ENCODE results near the gene PRICKLE1. TPM values are rescaled to one million over a fixed set of nuclear protein-coding genes. Genes with fewer than 3 reads are reported as not detected.

PRICKLE1 gene
- total RNA-seq, 5 donors from 2014 or later (not counting 1 experiment from before 2014, with no cell fraction given): 0.29 to 1.1 (median 0.43) TPM

DNA sequence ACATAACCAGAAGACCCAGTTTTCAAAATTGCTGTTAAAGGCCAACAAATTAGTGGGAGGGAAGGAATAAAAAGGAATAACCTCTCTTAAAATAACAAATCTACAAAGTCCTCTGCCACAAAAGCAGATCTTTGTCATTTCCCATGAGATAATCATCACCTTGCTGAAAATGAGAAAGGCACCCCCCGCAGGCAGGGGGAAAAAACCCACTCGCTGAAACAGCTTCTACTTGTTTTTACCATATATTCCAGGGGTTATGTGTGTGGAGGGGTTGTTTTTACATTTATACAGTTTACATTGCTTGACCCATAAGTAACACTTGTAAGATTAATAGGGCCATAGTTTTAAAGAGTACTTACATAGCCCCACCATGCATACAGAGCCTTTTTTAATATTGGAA, 131.0 kb downstream of the PRICKLE1 start:
- Mint-ChIP-seq H3K36me3 (no peaks in the 10 kb centered on the region), H3K27ac (no peak overlapping the region), H3K4me1 (no peaks in the 10 kb centered on the region), H3K4me3 (no peak overlapping the region), H3K9me3 (no peaks in the 10 kb centered on the region), H3K27me3 (peaks cover 0 to 4% of the 10 kb centered on the region in 2 donors)
- no CpG with 5 or more reads among the region's 2 CpGs for WGBS (ENCODE audit: insufficient coverage)
- POLR2A ChIA-PET: no interaction called here
- H3K27ac ChIP-seq (ENCODE audit: low read length): no peak overlapping the region
- DNase-seq (no peak), ATAC-seq (replicated peaks in 1 of 4) (no peak)
- H3K4me1 ChIP-seq (ENCODE audit: control insufficient read depth in 1 of 2, extremely low read depth in 1 of 2, insufficient read depth in 2 of 2, low read length in 2 of 2): no peaks in the 10 kb centered on the region
- no peaks in the 10 kb centered on the region for H3K36me3 ChIP-seq (ENCODE audit: control insufficient read depth in 2 of 2, extremely low read depth in 1 of 2, insufficient read depth in 1 of 2, low read length in 1 of 2)
- CTCF ChIA-PET: no interaction called here
- H3K27me3 ChIP-seq (replicated peaks in 1 of 2; ENCODE audit: control insufficient read depth in 2 of 2, extremely low read depth in 1 of 2, insufficient read depth in 2 of 2, low read length in 1 of 2): peaks cover 0 to 3% of the 10 kb centered on the region in 2 experiments
- no peak overlapping the region for H3K4me3 ChIP-seq (ENCODE audit: control insufficient read depth in 1 of 2, extremely low read depth in 1 of 2, low read length in 1 of 2)
- no peaks in the 10 kb centered on the region for H3K9me3 ChIP-seq

DNA sequence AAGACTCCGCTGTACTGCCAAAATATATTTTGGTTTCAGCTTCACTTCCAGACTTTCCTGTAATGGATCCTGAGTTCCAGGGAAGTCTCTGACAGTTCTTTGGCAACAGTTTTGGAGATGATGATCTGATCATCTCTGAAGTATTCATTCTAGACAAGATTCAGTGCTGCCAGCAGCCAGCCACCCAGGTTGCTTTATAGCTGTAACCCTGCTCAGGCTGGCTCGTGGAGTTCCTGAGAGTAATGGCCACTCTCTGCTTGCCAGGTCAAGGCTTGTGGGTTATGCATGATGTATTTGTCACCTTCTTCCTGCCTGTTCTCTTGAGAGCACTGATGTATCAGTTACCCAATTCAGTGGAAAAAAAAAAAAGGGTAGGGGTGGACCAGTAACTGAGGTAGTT, 139.3 kb downstream of the PRICKLE1 start:
- 100% methylated on average over 1 of the region's 2 CpGs for WGBS (ENCODE audit: insufficient coverage)
- no peaks in the 10 kb centered on the region for H3K27me3 ChIP-seq (replicated peaks in 1 of 2; ENCODE audit: control insufficient read depth in 2 of 2, extremely low read depth in 1 of 2, insufficient read depth in 2 of 2, low read length in 1 of 2)
- no peak overlapping the region for H3K4me3 ChIP-seq (ENCODE audit: control insufficient read depth in 1 of 2, extremely low read depth in 1 of 2, low read length in 1 of 2)
- Mint-ChIP-seq H3K36me3 (peaks cover 46% of the 10 kb centered on the region), H3K4me1 (peaks cover 0 to 2% (median 0%) of the 10 kb centered on the region in 3 donors), H3K27me3 (no peaks in the 10 kb centered on the region), H3K27ac (peak overlapping the region in 1 of 2 donors; percentile 19), H3K4me3 (no peak overlapping the region), H3K9me3 (no peaks in the 10 kb centered on the region)
- DNase-seq (no peak), ATAC-seq (replicated peaks in 1 of 4) (no peak)
- CTCF ChIA-PET: no interaction called here
- POLR2A ChIA-PET: no interaction called here
- H3K9me3 ChIP-seq: no peaks in the 10 kb centered on the region
- peaks cover 0 to 16% of the 10 kb centered on the region in 2 donors for H3K36me3 ChIP-seq (ENCODE audit: control insufficient read depth in 2 of 2, extremely low read depth in 1 of 2, insufficient read depth in 1 of 2, low read length in 1 of 2)
- no peak overlapping the region for H3K27ac ChIP-seq (ENCODE audit: low read length)
- no peaks in the 10 kb centered on the region for H3K4me1 ChIP-seq (ENCODE audit: control insufficient read depth in 1 of 2, extremely low read depth in 1 of 2, insufficient read depth in 2 of 2, low read length in 2 of 2)

DNA sequence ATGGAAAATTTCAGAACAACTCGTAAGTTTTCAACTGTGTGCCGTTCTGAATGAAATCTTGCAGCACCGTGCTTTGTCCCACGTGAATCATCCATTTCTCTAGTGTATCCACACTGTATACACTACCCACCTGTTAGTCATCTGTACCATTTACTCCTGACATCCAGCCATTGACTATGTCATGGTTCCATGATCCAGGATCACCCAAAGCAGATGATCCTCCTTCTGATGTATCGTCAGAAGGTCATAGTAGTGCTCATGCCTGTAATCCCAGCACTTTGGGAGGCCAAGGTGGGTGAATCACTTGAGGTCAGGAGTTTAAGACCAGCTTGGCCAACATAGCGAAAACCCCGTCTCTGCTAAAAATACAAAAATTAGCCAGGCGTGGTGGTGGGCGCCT, 140.7 kb downstream of the PRICKLE1 start:
- no peak overlapping the region for H3K27ac Mint-ChIP-seq
- H3K36me3 Mint-ChIP-seq: peaks cover 60% of the 10 kb centered on the region
- Histone ChIP-seq H3K27ac (ENCODE audit: low read length) (no peak overlapping the region), H3K9me3 (no peaks in the 10 kb centered on the region), H3K4me1 (ENCODE audit: control insufficient read depth in 1 of 2, extremely low read depth in 1 of 2, insufficient read depth in 2 of 2, low read length in 2 of 2) (no peaks in the 10 kb centered on the region), H3K4me3 (ENCODE audit: control insufficient read depth in 1 of 2, extremely low read depth in 1 of 2, low read length in 1 of 2) (no peak overlapping the region), H3K27me3 (replicated peaks in 1 of 2; ENCODE audit: control insufficient read depth in 2 of 2, extremely low read depth in 1 of 2, insufficient read depth in 2 of 2, low read length in 1 of 2) (no peaks in the 10 kb centered on the region), H3K36me3 (ENCODE audit: control insufficient read depth in 2 of 2, extremely low read depth in 1 of 2, insufficient read depth in 1 of 2, low read length in 1 of 2) (peaks cover 0 to 28% of the 10 kb centered on the region in 2 donors)
- 95% methylated on average over 9 of the region's 9 CpGs for WGBS (ENCODE audit: insufficient coverage)
- H3K9me3 Mint-ChIP-seq: peaks cover 0 to 6% (median under 1%) of the 10 kb centered on the region in 3 donors
- ATAC-seq (replicated peaks in 1 of 4) (no peak), DNase-seq (no peak)
- peaks cover 0 to 2% (median 0%) of the 10 kb centered on the region in 3 donors for H3K4me1 Mint-ChIP-seq
- H3K27me3 Mint-ChIP-seq: no peaks in the 10 kb centered on the region
- H3K4me3 Mint-ChIP-seq: no peak overlapping the region
- CTCF ChIA-PET: no interaction called here
- POLR2A ChIA-PET: no interaction called here

DNA sequence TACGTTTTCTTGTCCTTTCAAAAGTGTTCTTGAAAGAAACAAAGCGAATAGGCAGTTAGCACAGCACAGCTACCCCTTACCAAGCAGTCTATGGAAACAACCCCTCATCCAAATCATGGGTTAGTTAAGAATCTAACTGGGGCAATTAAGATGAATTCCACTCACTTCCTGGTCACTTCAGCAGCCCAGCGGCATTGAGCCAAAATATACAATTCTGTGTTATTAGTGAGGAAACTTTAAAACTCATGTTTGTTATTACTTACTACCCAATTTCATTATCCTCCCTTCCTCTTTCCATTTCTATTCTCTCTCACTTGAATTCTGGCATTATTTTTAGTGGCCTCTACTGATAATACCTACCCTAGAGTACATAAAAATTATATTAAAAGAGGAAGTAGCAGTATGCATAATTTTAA, 142.2 kb downstream of the PRICKLE1 start:
- no peak overlapping the region for H3K27ac Mint-ChIP-seq
- H3K4me1 ChIP-seq (ENCODE audit: control insufficient read depth in 1 of 2, extremely low read depth in 1 of 2, insufficient read depth in 2 of 2, low read length in 2 of 2): no peaks in the 10 kb centered on the region
- ChIA-PET CTCF (no interaction called here), POLR2A (no interaction called here)
- H3K36me3 Mint-ChIP-seq: peaks cover 74% of the 10 kb centered on the region
- H3K27me3 Mint-ChIP-seq: no peaks in the 10 kb centered on the region
- H3K9me3 ChIP-seq: peaks cover 2% of the 10 kb centered on the region
- WGBS (ENCODE audit: insufficient coverage): no CpG with 5 or more reads among the region's 3 CpGs
- no peak overlapping the region for H3K4me3 Mint-ChIP-seq
- peaks cover 0 to 2% (median 0%) of the 10 kb centered on the region in 3 donors for H3K4me1 Mint-ChIP-seq
- peaks cover 10 to 43% of the 10 kb centered on the region in 2 donors for H3K36me3 ChIP-seq (ENCODE audit: control insufficient read depth in 2 of 2, extremely low read depth in 1 of 2, insufficient read depth in 1 of 2, low read length in 1 of 2)
- DNase-seq: no peak
- no peak for ATAC-seq (replicated peaks in 1 of 4)
- H3K9me3 Mint-ChIP-seq: peaks cover 0 to 11% (median 4%) of the 10 kb centered on the region in 3 donors
- no peak overlapping the region for H3K27ac ChIP-seq (ENCODE audit: low read length)
- H3K27me3 ChIP-seq (replicated peaks in 1 of 2; ENCODE audit: control insufficient read depth in 2 of 2, extremely low read depth in 1 of 2, insufficient read depth in 2 of 2, low read length in 1 of 2): no peaks in the 10 kb centered on the region
- H3K4me3 ChIP-seq (ENCODE audit: control insufficient read depth in 1 of 2, extremely low read depth in 1 of 2, low read length in 1 of 2): no peak overlapping the region

DNA sequence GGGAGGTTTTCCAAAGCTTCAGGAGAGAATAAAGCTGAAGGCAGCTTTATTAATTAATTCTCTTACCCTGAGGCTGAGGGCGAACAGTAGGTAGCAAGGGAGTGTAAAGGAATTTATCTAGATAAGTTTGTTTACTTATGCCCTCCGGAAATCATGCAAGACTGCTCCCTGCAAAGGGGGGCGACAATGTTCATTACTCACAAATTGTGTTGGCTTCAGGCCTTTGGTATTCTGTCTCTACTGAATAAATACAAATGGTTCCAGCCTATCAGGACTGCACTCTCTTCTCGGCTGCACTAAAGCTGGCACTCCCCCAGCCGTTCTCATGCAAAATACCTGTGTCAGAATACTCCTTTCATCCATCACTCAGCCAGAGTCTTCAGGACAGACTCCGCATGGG, 142.8 kb downstream of the PRICKLE1 start:
- Mint-ChIP-seq H3K4me1 (no peaks in the 10 kb centered on the region), H3K27ac (no peak overlapping the region), H3K4me3 (no peak overlapping the region), H3K36me3 (peaks cover 80% of the 10 kb centered on the region), H3K9me3 (peaks cover 0 to 11% (median 4%) of the 10 kb centered on the region in 3 donors), H3K27me3 (no peaks in the 10 kb centered on the region)
- no peak for ATAC-seq (replicated peaks in 1 of 4)
- Histone ChIP-seq H3K4me3 (ENCODE audit: control insufficient read depth in 1 of 2, extremely low read depth in 1 of 2, low read length in 1 of 2) (no peak overlapping the region), H3K36me3 (ENCODE audit: control insufficient read depth in 2 of 2, extremely low read depth in 1 of 2, insufficient read depth in 1 of 2, low read length in 1 of 2) (peaks cover 13 to 49% of the 10 kb centered on the region in 2 donors), H3K9me3 (peaks cover 2% of the 10 kb centered on the region), H3K4me1 (ENCODE audit: control insufficient read depth in 1 of 2, extremely low read depth in 1 of 2, insufficient read depth in 2 of 2, low read length in 2 of 2) (no peaks in the 10 kb centered on the region), H3K27me3 (replicated peaks in 1 of 2; ENCODE audit: control insufficient read depth in 2 of 2, extremely low read depth in 1 of 2, insufficient read depth in 2 of 2, low read length in 1 of 2) (no peaks in the 10 kb centered on the region), H3K27ac (ENCODE audit: low read length) (no peak overlapping the region)
- CTCF ChIA-PET: no interaction called here
- POLR2A ChIA-PET: no interaction called here
- no peak for DNase-seq
- WGBS (ENCODE audit: insufficient coverage): 92% methylated on average over 2 of the region's 6 CpGs

DNA sequence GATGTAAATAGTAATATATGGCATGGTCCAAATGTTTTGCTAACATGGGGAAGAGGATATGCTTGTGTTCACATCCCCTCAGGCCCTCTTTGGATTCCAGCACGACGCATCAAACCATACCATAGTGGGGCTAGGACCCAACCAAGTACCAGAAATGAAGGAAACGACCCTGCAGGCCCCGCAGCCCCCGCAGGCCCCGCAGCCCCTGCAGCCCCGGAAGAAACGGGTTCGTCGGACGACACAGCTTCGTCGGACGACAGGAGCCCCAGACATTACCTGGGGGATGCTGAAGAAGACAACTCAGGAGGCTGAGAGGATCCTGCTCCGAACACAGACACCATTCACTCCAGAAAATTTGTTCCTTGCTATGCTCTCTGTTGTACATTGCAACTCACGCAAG, 143.7 kb downstream of the PRICKLE1 start:
- ATAC-seq (replicated peaks in 1 of 4) (no peak), DNase-seq (no peak)
- no peak overlapping the region for H3K27ac ChIP-seq (ENCODE audit: low read length)
- ChIA-PET POLR2A (no interaction called here), CTCF (no interaction called here)
- H3K4me3 ChIP-seq (ENCODE audit: control insufficient read depth in 1 of 2, extremely low read depth in 1 of 2, low read length in 1 of 2): no peak overlapping the region
- H3K4me1 ChIP-seq (ENCODE audit: control insufficient read depth in 1 of 2, extremely low read depth in 1 of 2, insufficient read depth in 2 of 2, low read length in 2 of 2): no peaks in the 10 kb centered on the region
- Mint-ChIP-seq H3K27ac (no peak overlapping the region), H3K27me3 (no peaks in the 10 kb centered on the region), H3K9me3 (peaks cover 0 to 11% (median 4%) of the 10 kb centered on the region in 3 donors), H3K4me1 (no peaks in the 10 kb centered on the region), H3K36me3 (peaks cover 85% of the 10 kb centered on the region), H3K4me3 (no peak overlapping the region)
- WGBS (ENCODE audit: insufficient coverage): 98% methylated on average over 11 of the region's 16 CpGs
- no peaks in the 10 kb centered on the region for H3K27me3 ChIP-seq (replicated peaks in 1 of 2; ENCODE audit: control insufficient read depth in 2 of 2, extremely low read depth in 1 of 2, insufficient read depth in 2 of 2, low read length in 1 of 2)
- H3K36me3 ChIP-seq (ENCODE audit: control insufficient read depth in 2 of 2, extremely low read depth in 1 of 2, insufficient read depth in 1 of 2, low read length in 1 of 2): peaks cover 17 to 51% of the 10 kb centered on the region in 2 donors
- H3K9me3 ChIP-seq: peaks cover 2% of the 10 kb centered on the region

Measured in T-cell (primary cell).